Tibial nerve (tissue), 4 donors: ENCODE measurements around the gene LIN28B. TPM values are rescaled to one million over a fixed set of nuclear protein-coding genes. Genes with fewer than 3 reads are reported as not detected.

Source experiments
- DNase-seq, 2 donors: peaks; one replicate each; pipeline ENCODE4 v3.0.0-alpha.2; 2019; ENCODE audit warnings: low spot score in 2 of 2
- H3K27ac ChIP-seq, 4 donors: fragments of 200-600 bp; sonication (generic) in 3 of 4; one replicate each; pipeline ENCODE4 v1.5.1; 2017 to 2019; ENCODE audit warnings: mild to moderate bottlenecking in 1 of 4
- H3K27me3 ChIP-seq, 2 donors: fragments of 200-600 bp; sonication (generic) in 1 of 2; one replicate each; pipeline versions ENCODE4 v1.5.1 to v1.6.0; 2017 to 2019
- H3K36me3 ChIP-seq, 3 donors: fragments of 200-600 bp; sonication (generic); one replicate each; pipeline ENCODE4 v1.5.1; 2018 to 2019
- H3K4me1 ChIP-seq, 4 donors: fragments of 200-600 bp; sonication (generic) in 3 of 4; one replicate each; pipeline ENCODE4 v1.5.1; 2017 to 2019
- H3K4me3 ChIP-seq, 4 donors: fragments of 200-600 bp; sonication (generic) in 3 of 4; one replicate each; pipeline ENCODE4 v1.5.1; 2017 to 2019; ENCODE audit warnings: mild to moderate bottlenecking in 1 of 4, moderate library complexity in 1 of 4
- H3K9me3 ChIP-seq, 4 donors: fragments of 200-600 bp; sonication (generic) in 3 of 4; one replicate each; pipeline ENCODE4 v1.5.1; 2017 to 2019
- CTCF ChIP-seq, 5 experiments: fragments of 200-600 bp in 3 of 5; fragments of 450-650 bp in 2 of 5; sonication (generic) in 3 of 5; IDR thresholded peaks; one replicate each; pipeline ENCODE4 v1.5.1; 2016 to 2019; ENCODE audit warnings: antibody characterized with exemption in 5 of 5, mild to moderate bottlenecking in 3 of 5, moderate library complexity in 2 of 5
- EP300 ChIP-seq, 2 donors: sonication (generic); formaldehyde crosslinking; IDR thresholded peaks; one replicate each; pipeline ENCODE4 v1.6.1; 2017; ENCODE audit warnings: antibody characterized with exemption in 2 of 2, mild to moderate bottlenecking in 1 of 2
- POLR2A ChIP-seq, 2 donors: fragments of 450-650 bp; IDR thresholded peaks; one replicate each; pipeline ENCODE4 v1.6.1; 2017; ENCODE audit warnings: antibody characterized with exemption in 2 of 2, mild to moderate bottlenecking in 2 of 2, moderate library complexity in 2 of 2
- WGBS, 2 donors: methylation state at CpG; one replicate each; pipeline ENCODE4 v1.1.5; 2018; 5-methylcytosine and 5-hydroxymethylcytosine counted together
- total RNA-seq, 4 donors: library from RNA; depleted of rRNA; stranded (reverse); fragments of >200 nt; gene quantifications; one replicate each; pipeline ENCODE4 v1.1.0, GENCODE V29; 2016

LIN28B gene, protein sequence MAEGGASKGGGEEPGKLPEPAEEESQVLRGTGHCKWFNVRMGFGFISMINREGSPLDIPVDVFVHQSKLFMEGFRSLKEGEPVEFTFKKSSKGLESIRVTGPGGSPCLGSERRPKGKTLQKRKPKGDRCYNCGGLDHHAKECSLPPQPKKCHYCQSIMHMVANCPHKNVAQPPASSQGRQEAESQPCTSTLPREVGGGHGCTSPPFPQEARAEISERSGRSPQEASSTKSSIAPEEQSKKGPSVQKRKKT
- not detected for total RNA-seq

DNA sequence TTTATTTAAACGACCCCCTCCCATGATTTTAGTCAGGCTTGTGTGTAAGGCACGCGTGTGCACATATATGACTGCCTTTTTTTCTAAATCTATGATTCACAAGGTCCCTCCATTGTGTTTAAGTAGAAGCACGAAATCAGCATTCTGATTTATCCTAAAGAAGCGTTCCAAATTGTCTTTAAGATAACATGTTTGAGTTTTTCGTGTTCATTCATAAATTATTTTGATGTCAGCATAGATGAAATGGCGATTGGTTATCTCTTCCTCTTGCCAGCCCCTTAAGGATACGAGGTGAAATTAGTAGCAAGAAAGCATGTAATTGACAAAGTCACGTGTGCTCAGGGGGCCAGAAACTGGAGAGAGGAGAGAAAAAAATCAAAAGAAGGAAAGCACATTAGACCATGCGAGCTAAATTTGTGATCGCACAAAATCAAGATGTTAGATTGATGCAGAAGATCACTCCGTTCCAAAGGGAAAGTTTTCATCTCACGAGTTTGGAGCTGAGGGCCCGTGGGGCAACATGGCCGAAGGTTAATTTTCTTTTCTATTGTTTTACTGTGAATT lies at the start of gene LIN28B:
Gene LIN28B (plus strand): TSS at position 377 of the 564 bp plus-strand sequence. CDS start 144 bp downstream, at position 521.
- peaks cover 0 to 22% (median 2%) of the 10 kb centered on the region in 4 donors for H3K4me1 ChIP-seq
- H3K27ac ChIP-seq, result no peak within 1 kb of the TSS
- H3K4me3 ChIP-seq, result no peak within 1 kb of the TSS
- peaks cover 11 to 90% of the 10 kb centered on the region in 2 donors for H3K27me3 ChIP-seq
- DNase-seq, result no peak
- H3K9me3 ChIP-seq, result peaks cover 0 to 8% (median 0%) of the 10 kb centered on the region in 4 donors
- H3K36me3 ChIP-seq, result no peaks in the 10 kb centered on the region
- WGBS, 2 donors, result 5 to 7% methylated on average over 15 of the region's 15 CpGs
- TF ChIP-seq CTCF (IDR thresholded peaks at IDR 0.05), result no peak
- no peak for TF ChIP-seq POLR2A (IDR thresholded peaks at IDR 0.05)
- no peak for TF ChIP-seq EP300 (IDR thresholded peaks at IDR 0.05)

GRCh38 chr6:104908031-104908887 lies 48.6 kb upstream of the LIN28B start:
- H3K4me3 ChIP-seq, result no peak overlapping the region
- WGBS, 2 donors, result 80 to 86% methylated on average over 6 of the region's 6 CpGs

DNA sequence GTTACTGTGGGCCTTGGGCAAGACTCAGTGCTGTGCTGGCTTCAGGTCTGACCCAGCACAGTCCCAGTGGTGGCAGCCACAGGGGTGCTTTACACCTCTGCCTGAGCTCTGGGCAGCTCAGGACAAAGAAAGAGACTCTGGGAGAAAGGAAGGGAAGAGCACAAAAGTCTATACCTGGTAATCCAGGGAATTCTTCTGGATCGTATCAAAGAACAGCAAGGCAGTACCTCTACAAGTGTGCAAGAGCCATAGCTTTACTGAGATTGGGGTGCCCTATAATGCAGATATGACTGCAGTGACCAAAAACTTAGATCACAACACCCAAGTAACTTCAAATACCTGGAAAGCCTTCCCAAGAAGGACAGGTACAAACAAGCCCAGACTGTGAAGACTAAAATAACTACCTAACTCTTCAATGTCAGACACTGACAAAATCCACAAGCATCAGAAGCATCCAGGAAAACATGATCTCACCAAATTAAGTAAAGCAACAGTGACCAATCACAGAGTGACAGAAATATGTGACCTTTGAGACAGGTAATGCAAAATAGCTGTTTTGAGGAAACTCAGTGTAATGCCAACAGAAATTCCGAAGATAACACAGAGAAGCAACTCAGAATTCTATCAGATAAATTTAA lies 47.9 kb upstream of the LIN28B start:
- Histone ChIP-seq H3K4me1 (no peaks in the 10 kb centered on the region), H3K9me3 (peaks cover 0 to 15% (median 0%) of the 10 kb centered on the region in 4 donors), H3K4me3 (no peak overlapping the region), H3K36me3 (no peaks in the 10 kb centered on the region), H3K27ac (no peak overlapping the region), H3K27me3 (no peaks in the 10 kb centered on the region)
- DNase-seq, result no peak
- no peak for TF ChIP-seq EP300 (IDR thresholded peaks at IDR 0.05)
- TF ChIP-seq CTCF (IDR thresholded peaks at IDR 0.05), result no peak
- no peak for TF ChIP-seq POLR2A (IDR thresholded peaks at IDR 0.05)
- WGBS, 2 donors, result 91 to 93% methylated on average over 2 of the region's 2 CpGs

More at GRCh38 chr6:104908031-104908887, 48.6 kb upstream of the LIN28B start:
- H3K36me3 ChIP-seq, result no peaks in the 10 kb centered on the region
- no peak overlapping the region for H3K27ac ChIP-seq
- peaks cover 0 to 23% (median 0%) of the 10 kb centered on the region in 4 donors for H3K9me3 ChIP-seq
- no peaks in the 10 kb centered on the region for H3K4me1 ChIP-seq
- no peak for DNase-seq
- H3K27me3 ChIP-seq, result no peaks in the 10 kb centered on the region
- TF ChIP-seq CTCF (IDR thresholded peaks at IDR 0.05), result no peak
- TF ChIP-seq EP300 (IDR thresholded peaks at IDR 0.05), result no peak
- TF ChIP-seq POLR2A (IDR thresholded peaks at IDR 0.05), result no peak

DNA sequence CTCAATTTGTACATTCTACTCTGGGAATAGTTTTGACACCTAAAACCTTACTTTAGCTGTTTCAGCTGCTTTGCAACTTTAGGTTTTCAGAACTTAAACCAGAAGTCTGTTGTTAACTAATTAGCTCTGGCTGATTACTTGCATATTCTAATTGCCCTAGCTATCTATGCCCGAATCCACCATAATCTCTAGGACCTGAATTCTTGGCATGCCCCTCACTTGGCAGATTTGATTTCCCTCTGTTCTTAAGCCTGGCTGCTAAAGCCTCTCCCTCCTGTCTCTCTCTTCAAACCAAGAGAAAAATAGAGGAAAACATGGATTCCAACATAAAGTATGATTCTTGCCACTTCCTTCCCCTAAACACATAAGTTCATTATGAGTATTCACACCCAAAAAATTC lies 35.0 kb upstream of the LIN28B start:
- H3K36me3 ChIP-seq, result no peaks in the 10 kb centered on the region
- TF ChIP-seq CTCF (IDR thresholded peaks at IDR 0.05) (no peak), POLR2A (IDR thresholded peaks at IDR 0.05) (no peak), EP300 (IDR thresholded peaks at IDR 0.05) (no peak)
- H3K27me3 ChIP-seq, result peaks cover 0 to 4% of the 10 kb centered on the region in 2 donors
- H3K4me1 ChIP-seq, result no peaks in the 10 kb centered on the region
- 57 to 68% methylated on average over 1 of the region's 1 CpG for WGBS, 2 donors
- no peaks in the 10 kb centered on the region for H3K9me3 ChIP-seq
- H3K4me3 ChIP-seq, result no peak overlapping the region
- H3K27ac ChIP-seq, result no peak overlapping the region
- DNase-seq, result no peak
